LHCN-M2 (cell line): ENCODE results near the gene SLIT2. TPM values are rescaled to one million over a fixed set of nuclear protein-coding genes. Genes with fewer than 3 reads are reported as not detected.

Experiments
- DNase-seq: peaks from one replicate; pipeline ENCODE4 v3.0.0-alpha.2; 2012; ENCODE audit warnings: low read depth
- polyA plus RNA-seq: library from polyadenylated mRNA; unstranded; fragments of >200 nt; gene quantifications from one replicate; pipeline ENCODE4 v1.2.1, GENCODE V29; 2012; ENCODE audit warnings: missing spikeins
- total RNA-seq: library from RNA; depleted of rRNA; stranded (reverse); fragments of >200 nt; gene quantifications from 2 replicates; pipeline ENCODE4 v1.2.3, GENCODE V29; 2014; rRNA removed

Gene SLIT2
- 2.0 and 2.8 TPM in 2 replicates for total RNA-seq
- polyA plus RNA-seq, result 0.90 TPM

- peak; percentile 31 for DNase-seq
These were observed at the start of gene SLIT2 for GRCh38 chr4:20251796-20252655. SLIT2 (plus strand) TSS chr4:20251905; CDS start chr4:20253816, 1,911 bp downstream.

- DNase-seq, result peak; percentile 33
These were observed 48.2 kb upstream of the SLIT2 start for GRCh38 chr4:20203508-20203907.

- no peak for DNase-seq
These were observed 34.2 kb upstream of the SLIT2 start for GRCh38 chr4:20217521-20217920.

GRCh38 chr4:20217951-20218350 is 33.8 kb upstream of the SLIT2 start:
- DNase-seq, result no peak

GRCh38 chr4:20219521-20219920 is 32.2 kb upstream of the SLIT2 start:
- DNase-seq, result no peak

- no peak for DNase-seq
These were observed 13.7 kb upstream of the SLIT2 start for GRCh38 chr4:20237894-20238537.

- DNase-seq, result peak; percentile 66
These were observed 3.5 kb upstream of the SLIT2 start for GRCh38 chr4:20248155-20248558.

GRCh38 chr4:20249333-20249732 is 2.4 kb upstream of the SLIT2 start:
- no peak for DNase-seq

- DNase-seq, result no peak
These were observed 492 bp upstream of the SLIT2 start for GRCh38 chr4:20251031-20251795.

GRCh38 chr4:20252656-20253282 is 1.1 kb downstream of the SLIT2 start:
- DNase-seq, result no peak

- DNase-seq, result no peak
These were observed 1.6 kb downstream of the SLIT2 start for GRCh38 chr4:20253283-20253734.

GRCh38 chr4:20253735-20254409 is 2.2 kb downstream of the SLIT2 start:
- DNase-seq, result no peak

- DNase-seq, result no peak
These were observed 3.0 kb downstream of the SLIT2 start for GRCh38 chr4:20254511-20255250.

GRCh38 chr4:20255251-20255586 is 3.5 kb downstream of the SLIT2 start:
- no peak for DNase-seq

- DNase-seq, result no peak
These were observed 4.1 kb downstream of the SLIT2 start for GRCh38 chr4:20255823-20256222.

- DNase-seq, result no peak
These were observed 4.7 kb downstream of the SLIT2 start for GRCh38 chr4:20256381-20256881.

- no peak for DNase-seq
These were observed 8.0 kb downstream of the SLIT2 start for GRCh38 chr4:20259707-20260106.

GRCh38 chr4:20260821-20261220 is 9.1 kb downstream of the SLIT2 start:
- no peak for DNase-seq

GRCh38 chr4:20262221-20262620 is 10.5 kb downstream of the SLIT2 start:
- no peak for DNase-seq

- no peak for DNase-seq
These were observed 13.0 kb downstream of the SLIT2 start for GRCh38 chr4:20264688-20265087.
